ENCODE results near the gene CDCA5. TPM values are rescaled to one million over a fixed set of nuclear protein-coding genes. Genes with fewer than 3 reads are reported as not detected.

Gene CDCA5, protein sequence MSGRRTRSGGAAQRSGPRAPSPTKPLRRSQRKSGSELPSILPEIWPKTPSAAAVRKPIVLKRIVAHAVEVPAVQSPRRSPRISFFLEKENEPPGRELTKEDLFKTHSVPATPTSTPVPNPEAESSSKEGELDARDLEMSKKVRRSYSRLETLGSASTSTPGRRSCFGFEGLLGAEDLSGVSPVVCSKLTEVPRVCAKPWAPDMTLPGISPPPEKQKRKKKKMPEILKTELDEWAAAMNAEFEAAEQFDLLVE
- total RNA-seq (2014; rRNA removed; shearing (Covaris generic)): 80.6 and 87.3 TPM in 2 replicates

GRCh38 chr11:65083834-65084597, at the start of gene CDCA5, which contains the start of gene ZFPL1:
Gene CDCA5 (minus strand): TSS chr11:65084040. CDS start chr11:65083978, 62 bp downstream.
Gene ZFPL1 (plus strand): TSS chr11:65084222. CDS start chr11:65084699, 477 bp downstream.
- peak within 1 kb of the TSS; percentile 84 for H3K4me3 ChIP-seq
- H3K36me3 ChIP-seq: peaks cover 28% of the 10 kb centered on the region
- peak; percentile 93 to 95 for DNase-seq
- no peaks in the 10 kb centered on the region for H3K9me3 ChIP-seq (replicated peaks)
- peaks cover 5% of the 10 kb centered on the region for H3K4me1 ChIP-seq
- no peaks in the 10 kb centered on the region for H3K27me3 ChIP-seq
- H3K27ac ChIP-seq: peak within 1 kb of the TSS; percentile 83

GRCh38 chr11:65132988-65133700, 49.3 kb upstream of the CDCA5 start:
- DNase-seq: no peak
- Histone ChIP-seq H3K27me3 (no peaks in the 10 kb centered on the region), H3K4me3 (peak overlapping the region; percentile 82), H3K36me3 (peaks cover 12% of the 10 kb centered on the region), H3K27ac (no peak overlapping the region), H3K9me3 (replicated peaks) (no peaks in the 10 kb centered on the region), H3K4me1 (peaks cover 6% of the 10 kb centered on the region; the same call in 1 of the 2 replicates)

- Histone ChIP-seq H3K36me3 (peaks cover 15% of the 10 kb centered on the region), H3K4me1 (peaks cover 6% of the 10 kb centered on the region; the same call in 1 of the 2 replicates), H3K27me3 (no peaks in the 10 kb centered on the region), H3K9me3 (replicated peaks) (no peaks in the 10 kb centered on the region), H3K4me3 (no peak overlapping the region), H3K27ac (no peak overlapping the region)
- DNase-seq: no peak
Measured at GRCh38 chr11:65132238-65132987, 48.6 kb upstream of the CDCA5 start.

- DNase-seq: no peak
- H3K36me3 ChIP-seq: peaks cover 17% of the 10 kb centered on the region
Measured at GRCh38 chr11:65131895-65132237, 48.0 kb upstream of the CDCA5 start.

GRCh38 chr11:65131417-65131776, 47.6 kb upstream of the CDCA5 start:
- Histone ChIP-seq H3K36me3 (peaks cover 21% of the 10 kb centered on the region), H3K4me1 (peaks cover 6% of the 10 kb centered on the region; the same call in 1 of the 2 replicates), H3K27ac (no peak overlapping the region), H3K27me3 (no peaks in the 10 kb centered on the region), H3K4me3 (no peak overlapping the region), H3K9me3 (replicated peaks) (no peaks in the 10 kb centered on the region)
- no peak for DNase-seq

More at GRCh38 chr11:65131895-65132237, 48.0 kb upstream of the CDCA5 start:
- no peaks in the 10 kb centered on the region for H3K9me3 ChIP-seq (replicated peaks)
- no peak overlapping the region for H3K4me3 ChIP-seq
- no peaks in the 10 kb centered on the region for H3K27me3 ChIP-seq
- H3K27ac ChIP-seq: no peak overlapping the region
- H3K4me1 ChIP-seq: peaks cover 6% of the 10 kb centered on the region; the same call in 1 of the 2 replicates

DNA sequence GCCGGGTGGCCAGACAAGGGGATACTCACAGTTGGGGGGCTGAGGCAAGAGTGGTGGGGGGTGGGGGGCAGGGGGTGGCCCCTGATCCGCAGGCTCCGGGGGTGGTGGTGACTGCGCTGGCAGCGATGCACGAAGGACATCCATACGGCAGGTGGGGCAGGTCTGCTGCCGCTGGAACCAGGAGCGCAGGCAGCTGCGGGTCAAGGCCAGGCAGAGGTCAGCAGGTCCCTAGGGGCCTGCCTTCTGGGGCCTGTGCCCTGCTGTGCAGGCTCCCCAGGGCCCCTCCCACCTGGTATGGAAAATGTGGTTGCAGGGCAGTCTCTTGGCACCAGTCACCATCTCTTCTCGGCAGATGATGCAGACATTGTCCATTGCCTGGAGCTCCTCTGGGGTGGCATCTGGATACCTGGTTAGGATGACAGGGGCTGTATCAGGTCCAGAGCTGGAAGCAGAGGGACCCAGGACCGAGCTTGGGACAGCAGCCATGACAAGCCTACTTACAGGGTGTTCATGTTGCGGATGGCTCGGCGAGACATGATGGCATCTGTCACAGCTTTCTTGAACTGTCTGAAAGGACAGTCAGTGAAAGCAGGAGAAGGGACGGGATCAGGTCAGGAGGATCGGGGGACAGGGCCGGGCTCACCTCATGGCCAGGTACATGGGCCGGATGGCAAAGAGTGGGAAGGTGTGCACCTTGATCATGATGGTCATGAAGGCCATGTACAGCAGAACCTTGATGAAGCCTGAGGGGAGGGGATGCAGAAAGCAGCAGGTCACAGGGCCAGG, 47.0 kb upstream of the CDCA5 start:
- Histone ChIP-seq H3K36me3 (peaks cover 23% of the 10 kb centered on the region), H3K9me3 (replicated peaks) (no peaks in the 10 kb centered on the region), H3K4me3 (no peak overlapping the region), H3K4me1 (peaks cover 4% of the 10 kb centered on the region; the same call in 1 of the 2 replicates), H3K27ac (no peak overlapping the region), H3K27me3 (no peaks in the 10 kb centered on the region)
- DNase-seq: no peak

GRCh38 chr11:65129649-65130441, 46.0 kb upstream of the CDCA5 start:
- DNase-seq: no peak
- Histone ChIP-seq H3K4me1 (peaks cover 3% of the 10 kb centered on the region; the same call in 1 of the 2 replicates), H3K36me3 (peaks cover 33% of the 10 kb centered on the region)

DNA sequence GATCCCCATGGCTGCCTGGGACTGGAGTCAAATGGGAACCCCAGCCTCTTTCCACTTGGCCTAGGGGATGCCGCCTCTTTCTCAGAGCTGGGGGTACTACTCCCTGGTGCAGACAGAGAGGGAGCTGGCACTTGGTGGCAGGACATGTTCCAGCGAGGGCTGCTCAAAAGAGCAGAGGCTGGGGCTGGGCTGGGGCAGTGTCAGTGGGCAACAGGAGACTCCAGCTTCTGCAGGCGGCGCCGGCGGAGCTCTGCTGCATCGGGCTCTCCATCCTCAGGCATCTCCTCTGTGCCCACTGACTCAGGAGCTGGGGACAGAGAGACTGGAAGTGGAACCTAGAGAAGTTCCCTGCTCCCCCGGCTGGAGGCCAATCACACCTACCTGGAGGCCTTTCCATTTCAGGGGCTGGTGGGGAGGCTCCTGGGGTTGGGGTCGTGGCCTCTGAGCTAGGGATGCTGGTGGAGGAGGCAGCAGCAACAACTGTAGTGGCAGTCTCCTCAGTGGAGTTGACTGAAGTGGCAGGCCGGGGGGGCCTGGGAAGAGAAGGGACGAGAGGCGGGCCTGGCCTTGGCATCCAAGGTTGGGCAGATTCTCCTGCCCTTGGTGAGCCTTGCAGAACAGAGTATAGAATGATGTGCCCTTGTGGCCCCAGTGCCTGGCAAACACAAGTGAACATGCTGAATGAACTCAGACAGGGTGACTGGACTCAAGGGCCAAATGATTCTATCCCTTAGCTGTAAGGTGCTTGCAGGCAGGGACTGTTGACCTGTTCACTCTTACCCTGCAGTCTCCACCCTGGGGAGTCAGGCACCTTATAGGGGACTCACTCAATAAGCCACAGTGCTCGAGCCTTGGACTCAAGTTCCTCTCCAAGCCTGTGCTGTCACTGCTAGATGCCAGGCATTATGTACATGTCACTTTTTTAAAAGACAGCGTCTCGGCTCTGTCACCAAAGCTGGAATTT, 44.6 kb upstream of the CDCA5 start:
- H3K9me3 ChIP-seq (replicated peaks): no peaks in the 10 kb centered on the region
- H3K36me3 ChIP-seq: peaks cover 33% of the 10 kb centered on the region
- H3K27me3 ChIP-seq: no peaks in the 10 kb centered on the region
- no peak overlapping the region for H3K4me3 ChIP-seq
- H3K27ac ChIP-seq: no peak overlapping the region
- H3K4me1 ChIP-seq: peaks cover 3% of the 10 kb centered on the region; the same call in 1 of the 2 replicates
- no peak for DNase-seq

More at GRCh38 chr11:65129649-65130441, 46.0 kb upstream of the CDCA5 start:
- Histone ChIP-seq H3K4me3 (no peak overlapping the region), H3K27ac (no peak overlapping the region), H3K9me3 (replicated peaks) (no peaks in the 10 kb centered on the region), H3K27me3 (no peaks in the 10 kb centered on the region)

GRCh38 chr11:65127473-65128181, 43.8 kb upstream of the CDCA5 start:
- H3K27ac ChIP-seq: no peak overlapping the region
- no peak for DNase-seq
- no peak overlapping the region for H3K4me3 ChIP-seq
- no peaks in the 10 kb centered on the region for H3K27me3 ChIP-seq
- H3K36me3 ChIP-seq: peaks cover 33% of the 10 kb centered on the region
- no peaks in the 10 kb centered on the region for H3K9me3 ChIP-seq (replicated peaks)
- H3K4me1 ChIP-seq: peaks cover 4% of the 10 kb centered on the region; the same call in 1 of the 2 replicates

DNA sequence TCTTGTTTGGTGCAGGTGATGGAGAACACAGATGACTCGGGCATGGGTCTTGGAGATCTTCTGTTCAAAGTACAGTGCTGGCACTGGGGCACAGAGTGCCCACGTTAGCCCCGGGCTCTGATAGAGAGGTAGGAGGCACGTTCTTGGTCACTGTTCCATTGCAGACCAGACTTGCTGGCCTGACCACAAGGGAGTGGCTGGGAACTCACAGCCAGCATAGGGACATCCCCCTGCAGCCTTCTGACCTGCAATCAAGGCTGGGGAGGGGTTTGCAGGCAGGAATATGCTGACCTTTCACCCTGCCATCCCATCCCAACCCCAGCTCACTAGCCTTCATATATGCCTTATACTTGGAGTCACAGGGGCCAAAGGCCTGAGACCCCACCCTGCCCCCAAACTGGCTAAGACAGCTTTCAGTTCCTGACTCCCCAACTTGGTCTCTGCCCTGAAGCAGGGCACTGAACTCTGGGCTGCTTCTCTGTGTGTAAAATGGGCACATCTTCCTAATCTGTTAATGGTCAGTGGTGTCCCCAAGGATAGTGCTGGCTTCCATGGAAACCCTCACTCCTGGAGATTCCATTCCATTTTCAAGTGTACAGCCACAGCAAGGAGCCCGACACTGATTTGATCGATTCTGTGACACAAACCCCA, 42.9 kb upstream of the CDCA5 start:
- no peak for DNase-seq
- Histone ChIP-seq H3K27ac (no peak overlapping the region), H3K4me3 (no peak overlapping the region), H3K36me3 (peaks cover 33% of the 10 kb centered on the region), H3K4me1 (peaks cover 4% of the 10 kb centered on the region; the same call in 1 of the 2 replicates), H3K27me3 (no peaks in the 10 kb centered on the region), H3K9me3 (replicated peaks) (no peaks in the 10 kb centered on the region)

All from SJCRH30 (cell line).